HG02798 (cell line): Measurements from ENCODE around the gene PUDP.
"Not testable (repeated sequence)": the region's sequence is repeated elsewhere in the genome, so short reads cannot be mapped to it uniquely, and the experiment has no call there.

Source experiments
- ATAC-seq: cut with Tn5 transposase; IDR thresholded peaks from one replicate; pipeline ENCODE4 v1.9.1; 2021; ENCODE audit warnings: mild to moderate bottlenecking; ENCODE audit not compliant: unreplicated experiment, poor library complexity

The PUDP gene

GRCh38 chrX:7052541-7052940, 95.4 kb downstream of the PUDP start:
- no peak for ATAC-seq

- no peak for ATAC-seq
Measured at GRCh38 chrX:7050271-7050670, 97.7 kb downstream of the PUDP start.

GRCh38 chrX:7047951-7048350, 100.0 kb downstream of the PUDP start:
- no peak for ATAC-seq

- ATAC-seq, result no peak
Measured at GRCh38 chrX:7045238-7045955, 102.6 kb downstream of the PUDP start.

GRCh38 chrX:7043796-7044433, 104.0 kb downstream of the PUDP start:
- ATAC-seq, result not testable (repeated sequence)

GRCh38 chrX:7028246-7028645, 119.7 kb downstream of the PUDP start:
- ATAC-seq, result no peak

- no peak for ATAC-seq
Measured at GRCh38 chrX:7027071-7027470, 120.9 kb downstream of the PUDP start.

- ATAC-seq, result not testable (repeated sequence)
Measured at GRCh38 chrX:7026365-7026764, 121.6 kb downstream of the PUDP start.

GRCh38 chrX:7025471-7025870, 122.5 kb downstream of the PUDP start:
- no peak for ATAC-seq

- ATAC-seq, result no peak
Measured at GRCh38 chrX:7024850-7025249, 123.1 kb downstream of the PUDP start.

- ATAC-seq, result not testable (repeated sequence)
Measured at GRCh38 chrX:7022996-7023395, 125.0 kb downstream of the PUDP start.

GRCh38 chrX:7021991-7022390, 126.0 kb downstream of the PUDP start:
- no peak for ATAC-seq

- no peak for ATAC-seq
Measured at GRCh38 chrX:7019555-7019954, 128.4 kb downstream of the PUDP start.

GRCh38 chrX:7012262-7012834, 135.6 kb downstream of the PUDP start:
- ATAC-seq, result not testable (repeated sequence)

- not testable (repeated sequence) for ATAC-seq
Measured at GRCh38 chrX:7010897-7011296, 137.1 kb downstream of the PUDP start.

GRCh38 chrX:7007328-7007727, 140.6 kb downstream of the PUDP start:
- ATAC-seq, result not testable (repeated sequence)
